Smooth muscle cell of bladder (primary cell): Measurements from ENCODE around the gene MYH14. TPM values are rescaled to one million over a fixed set of nuclear protein-coding genes. Genes with fewer than 3 reads are reported as not detected.

ENCODE experiments used
- total RNA-seq: library from RNA; depleted of rRNA; stranded (reverse); fragments of >200 nt; gene quantifications from 2 replicates; pipeline ENCODE4 v1.2.3, GENCODE V29; 2014

The MYH14 gene
- total RNA-seq = under 0.01 TPM in 1 of 2 replicates, not detected in the other

GRCh38 chr19:50203281-50204080, at the start of gene MYH14:
TSS of gene MYH14 (plus strand) at chr19:50203622. CDS start at chr19:50210366, 6,744 bp downstream.

GRCh38 chr19:50162988-50163387, 40.4 kb upstream of the MYH14 start, which contains the start of gene IZUMO2:
TSS of gene IZUMO2 (minus strand) at chr19:50163281. CDS start at chr19:50163194, 87 bp downstream.

GRCh38 chr19:50329146-50329925, 125.9 kb downstream of the MYH14 start, which contains the start of gene KCNC3:
TSS of gene KCNC3 (minus strand) at chr19:50329377. CDS start at chr19:50329082, 295 bp downstream.

Other genes with a start within 250 kb of the MYH14 start
- not detected in 2 replicates for gene SIGLEC11, start 242.4 kb upstream of the MYH14 start, total RNA-seq
- gene VRK3, start 178.2 kb upstream of the MYH14 start, total RNA-seq = 19.3 TPM in 2 replicates
- gene ZNF473, start 177.6 kb upstream of the MYH14 start, total RNA-seq = 4.6 and 5.2 TPM in 2 replicates
- gene IZUMO2, start 40.3 kb upstream of the MYH14 start, total RNA-seq = not detected in 2 replicates
- gene KCNC3, start 125.8 kb downstream of the MYH14 start, total RNA-seq = 0.09 TPM in 1 of 2 replicates, not detected in the other
- gene NAPSA, start 162.0 kb downstream of the MYH14 start, total RNA-seq = under 0.01 and 0.18 TPM in 2 replicates
- gene NR1H2, start 172.8 kb downstream of the MYH14 start, total RNA-seq = 79.9 and 95.2 TPM in 2 replicates
- gene POLD1, start 180.7 kb downstream of the MYH14 start, total RNA-seq = 12.2 and 13.2 TPM in 2 replicates
- not detected in 2 replicates for gene SPIB, start 215.3 kb downstream of the MYH14 start, total RNA-seq
- gene MYBPC2, start 229.3 kb downstream of the MYH14 start, total RNA-seq = not detected in 2 replicates